ENCODE data around the gene CPZ. TPM values are rescaled to one million over a fixed set of nuclear protein-coding genes. Genes with fewer than 3 reads are reported as not detected.
"Not testable (repeated sequence)": the region's sequence is repeated elsewhere in the genome, so short reads cannot be mapped to it uniquely, and the experiment has no call there.

CPZ gene
- total RNA-seq, 1 experiment from 2014 or later, result 1.1 TPM

GRCh38 chr4:8634773-8635172, 42.2 kb downstream of the CPZ start:
- H3K27me3 ChIP-seq, H3K4me3 ChIP-seq, H3K9me3 ChIP-seq, DNase-seq, H3K36me3 ChIP-seq: not testable (repeated sequence)

- H3K27me3 ChIP-seq, H3K36me3 ChIP-seq, H3K9me3 ChIP-seq, H3K4me3 ChIP-seq, DNase-seq: not testable (repeated sequence)
These were observed 43.5 kb downstream of the CPZ start for GRCh38 chr4:8635897-8636554.

GRCh38 chr4:8637456-8637984, 45.0 kb downstream of the CPZ start:
- no peaks in the 10 kb centered on the region for H3K27me3 ChIP-seq
- no peaks in the 10 kb centered on the region for H3K9me3 ChIP-seq
- no peak overlapping the region for H3K4me3 ChIP-seq
- no peak for DNase-seq
- no peaks in the 10 kb centered on the region for H3K36me3 ChIP-seq

- DNase-seq, result no peak
- H3K4me3 ChIP-seq, result no peak overlapping the region
- H3K36me3 ChIP-seq, result no peaks in the 10 kb centered on the region
- H3K9me3 ChIP-seq, result no peaks in the 10 kb centered on the region
- H3K27me3 ChIP-seq, result no peaks in the 10 kb centered on the region
These were observed 46.5 kb downstream of the CPZ start for GRCh38 chr4:8639021-8639420.

- DNase-seq, result no peak
- no peak overlapping the region for H3K4me3 ChIP-seq
- H3K9me3 ChIP-seq, result no peaks in the 10 kb centered on the region
- no peaks in the 10 kb centered on the region for H3K36me3 ChIP-seq
- H3K27me3 ChIP-seq, result no peaks in the 10 kb centered on the region
These were observed 47.5 kb downstream of the CPZ start for GRCh38 chr4:8639777-8640720.

- H3K9me3 ChIP-seq, result no peaks in the 10 kb centered on the region
- H3K27me3 ChIP-seq, result no peaks in the 10 kb centered on the region
- H3K4me3 ChIP-seq, result no peak overlapping the region
- DNase-seq, result no peak
- no peaks in the 10 kb centered on the region for H3K36me3 ChIP-seq
These were observed 48.3 kb downstream of the CPZ start for GRCh38 chr4:8640816-8641215.

GRCh38 chr4:8641256-8641655, 48.7 kb downstream of the CPZ start:
- DNase-seq, result no peak
- H3K4me3 ChIP-seq, result no peak overlapping the region

GRCh38 chr4:8641931-8642650, 49.5 kb downstream of the CPZ start:
- H3K27me3 ChIP-seq, result no peaks in the 10 kb centered on the region
- no peaks in the 10 kb centered on the region for H3K36me3 ChIP-seq
- no peak for DNase-seq
- H3K4me3 ChIP-seq, result no peak overlapping the region
- H3K9me3 ChIP-seq, result no peaks in the 10 kb centered on the region

More at GRCh38 chr4:8641256-8641655, 48.7 kb downstream of the CPZ start:
- H3K9me3 ChIP-seq, result no peaks in the 10 kb centered on the region
- H3K36me3 ChIP-seq, result no peaks in the 10 kb centered on the region
- no peaks in the 10 kb centered on the region for H3K27me3 ChIP-seq

- Histone ChIP-seq H3K27me3 (no peaks in the 10 kb centered on the region), H3K9me3 (no peaks in the 10 kb centered on the region), H3K4me3 (no peak overlapping the region), H3K36me3 (no peaks in the 10 kb centered on the region)
- no peak for DNase-seq
These were observed 50.2 kb downstream of the CPZ start for GRCh38 chr4:8642651-8643321.

GRCh38 chr4:8643441-8643840, 50.9 kb downstream of the CPZ start:
- no peaks in the 10 kb centered on the region for H3K27me3 ChIP-seq
- no peak for DNase-seq

GRCh38 chr4:8643986-8644385, 51.4 kb downstream of the CPZ start:
- Histone ChIP-seq H3K9me3 (no peaks in the 10 kb centered on the region), H3K36me3 (no peaks in the 10 kb centered on the region), H3K27me3 (no peaks in the 10 kb centered on the region), H3K4me3 (no peak overlapping the region)
- DNase-seq, result no peak

More at GRCh38 chr4:8643441-8643840, 50.9 kb downstream of the CPZ start:
- Histone ChIP-seq H3K9me3 (no peaks in the 10 kb centered on the region), H3K36me3 (no peaks in the 10 kb centered on the region), H3K4me3 (no peak overlapping the region)

GRCh38 chr4:8644461-8644891, 51.9 kb downstream of the CPZ start:
- Histone ChIP-seq H3K9me3 (no peaks in the 10 kb centered on the region), H3K36me3 (no peaks in the 10 kb centered on the region), H3K4me3 (no peak overlapping the region), H3K27me3 (no peaks in the 10 kb centered on the region)
- DNase-seq, result no peak

GRCh38 chr4:8644966-8645752, 52.6 kb downstream of the CPZ start:
- Histone ChIP-seq H3K36me3 (no peaks in the 10 kb centered on the region), H3K4me3 (no peak overlapping the region), H3K27me3 (no peaks in the 10 kb centered on the region), H3K9me3 (no peaks in the 10 kb centered on the region)
- no peak for DNase-seq

GRCh38 chr4:8645753-8646124, 53.2 kb downstream of the CPZ start:
- no peaks in the 10 kb centered on the region for H3K27me3 ChIP-seq
- no peak overlapping the region for H3K4me3 ChIP-seq
- no peaks in the 10 kb centered on the region for H3K9me3 ChIP-seq
- no peak for DNase-seq
- no peaks in the 10 kb centered on the region for H3K36me3 ChIP-seq

GRCh38 chr4:8646296-8647093, 53.9 kb downstream of the CPZ start:
- H3K27me3 ChIP-seq, result no peaks in the 10 kb centered on the region
- H3K9me3 ChIP-seq, result no peaks in the 10 kb centered on the region
- no peak overlapping the region for H3K4me3 ChIP-seq
- no peaks in the 10 kb centered on the region for H3K36me3 ChIP-seq
- DNase-seq, result no peak
